ENCODE results near the gene ZNF485.
A peak's percentile ranks its signal among the peaks of the same experiment; 100 is the strongest.
"Not testable (repeated sequence)": the region's sequence is repeated elsewhere in the genome, so short reads cannot be mapped to it uniquely, and the experiment has no call there.

ZNF485 gene

DNA sequence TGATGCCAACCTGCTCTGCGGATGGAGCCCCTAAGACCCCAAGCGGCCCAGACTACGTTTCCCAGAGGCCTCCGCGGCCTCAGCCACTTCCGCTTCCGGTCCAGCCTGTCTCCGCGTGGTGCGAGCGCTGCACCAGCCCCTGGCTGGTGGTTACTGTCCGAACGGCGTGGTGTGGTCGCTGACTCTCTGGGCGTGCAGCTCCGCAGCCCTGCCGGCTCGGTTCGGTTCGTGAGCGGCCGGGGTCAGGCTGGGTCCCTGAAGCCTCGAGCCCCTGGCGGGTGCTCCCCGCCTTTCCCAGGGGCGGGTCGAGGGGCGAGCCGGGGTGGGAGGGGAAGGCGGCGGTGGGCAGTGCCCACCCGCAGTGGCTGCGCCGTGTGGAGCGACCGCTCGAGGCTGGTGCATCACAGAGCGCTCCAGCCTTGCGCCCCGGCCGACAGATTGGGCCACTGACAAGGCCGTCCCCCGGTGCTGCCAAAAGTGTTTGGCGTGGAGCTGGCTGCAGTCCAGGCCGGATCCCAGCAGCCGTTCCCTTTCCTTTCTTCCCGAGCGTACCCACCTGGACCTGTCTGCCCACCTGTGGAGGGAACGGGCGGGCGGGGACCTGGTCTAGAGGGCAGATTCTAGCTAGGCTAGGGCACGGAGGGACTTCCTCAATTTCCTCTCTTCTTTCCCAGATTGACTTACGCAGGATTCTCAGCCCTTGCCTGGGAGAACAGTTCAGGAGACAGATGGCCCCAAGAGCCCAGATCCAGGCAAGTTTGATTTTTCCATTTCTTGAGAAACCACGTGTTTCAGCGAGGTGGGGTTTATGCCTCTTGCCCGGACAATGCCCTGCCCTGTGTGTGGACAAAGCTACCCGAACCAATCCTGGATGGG, at the start of gene ZNF485:
TSS of gene ZNF485 (plus strand) at position 116 of the 876 bp plus-strand sequence. CDS start at position 729, 613 bp downstream.
- peak; percentile 74 for DNase-seq

DNA sequence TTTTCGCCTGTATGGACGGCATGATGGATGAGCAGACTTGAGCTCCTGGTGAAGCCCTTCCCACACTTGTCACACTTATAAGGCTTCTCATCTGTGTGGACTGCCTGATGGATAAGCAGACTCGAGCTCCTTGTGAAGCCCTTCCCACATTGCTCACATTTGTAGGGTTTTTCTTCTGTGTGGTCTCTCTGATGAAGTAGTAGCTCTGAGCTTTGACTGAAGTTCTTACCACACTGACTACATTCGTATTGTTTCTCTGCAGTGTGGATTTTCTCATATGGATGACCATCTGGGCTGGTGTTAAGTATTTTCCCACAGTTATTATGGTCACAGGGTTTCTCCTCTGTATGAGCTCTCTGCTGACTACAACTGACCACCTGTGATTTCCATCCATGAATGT, 49.0 kb upstream of the ZNF485 start:
- no peak for DNase-seq

- DNase-seq: no peak
Measured at GRCh38 chr10:43569681-43570080, 36.6 kb upstream of the ZNF485 start.

GRCh38 chr10:43570971-43571370, 35.3 kb upstream of the ZNF485 start:
- DNase-seq: no peak

- no peak for DNase-seq
Measured at GRCh38 chr10:43573250-43574000, 32.8 kb upstream of the ZNF485 start.

DNA sequence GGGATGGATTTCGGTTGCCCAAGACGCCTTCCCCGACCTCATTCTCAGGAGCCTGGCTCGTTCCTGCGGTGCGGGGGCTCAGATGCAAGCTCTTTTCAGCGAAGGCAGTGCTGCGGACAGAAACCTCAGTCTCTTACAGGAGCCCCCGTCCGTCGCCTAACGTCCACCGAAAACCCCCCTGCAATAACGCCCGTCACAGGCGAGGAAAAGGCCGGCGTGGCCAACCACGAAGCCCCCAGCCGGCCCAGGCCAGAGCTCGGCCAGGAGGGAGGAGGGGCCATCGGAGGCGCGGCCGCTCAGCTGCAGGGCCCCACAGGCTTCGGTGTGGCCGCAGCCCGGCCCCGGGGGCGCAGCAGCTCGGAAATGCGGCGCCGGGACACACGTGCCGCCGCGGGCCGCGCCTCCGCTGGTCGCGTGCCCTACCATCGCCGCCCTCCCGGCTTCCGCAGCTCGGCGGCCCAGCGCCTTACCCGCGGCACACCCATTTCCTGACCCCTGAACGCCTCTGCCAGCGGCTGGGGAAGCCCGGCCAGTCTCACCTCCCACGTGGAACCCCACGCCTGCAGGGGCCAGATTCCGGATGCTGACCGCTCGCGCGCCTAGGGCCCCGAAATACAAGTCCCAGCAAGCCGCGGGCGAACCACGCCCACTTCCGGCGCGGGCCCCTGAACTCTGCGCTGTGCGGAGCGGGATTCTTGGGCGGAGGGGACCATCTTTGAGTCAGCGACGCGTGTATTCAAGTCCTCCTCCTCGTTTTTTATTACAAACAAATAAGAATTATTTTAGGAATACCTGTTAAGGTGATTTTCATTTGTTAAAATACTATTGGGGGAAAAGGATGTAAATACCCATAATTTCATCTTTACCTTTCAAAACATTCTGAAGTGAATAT, 32.0 kb upstream of the ZNF485 start, which contains the start of gene ZNF239:
TSS of gene ZNF239 (minus strand) at position 616 of the 892 bp plus-strand sequence. CDS start 16,537 bp downstream, outside the sequence.
- DNase-seq: peak; percentile 85

DNA sequence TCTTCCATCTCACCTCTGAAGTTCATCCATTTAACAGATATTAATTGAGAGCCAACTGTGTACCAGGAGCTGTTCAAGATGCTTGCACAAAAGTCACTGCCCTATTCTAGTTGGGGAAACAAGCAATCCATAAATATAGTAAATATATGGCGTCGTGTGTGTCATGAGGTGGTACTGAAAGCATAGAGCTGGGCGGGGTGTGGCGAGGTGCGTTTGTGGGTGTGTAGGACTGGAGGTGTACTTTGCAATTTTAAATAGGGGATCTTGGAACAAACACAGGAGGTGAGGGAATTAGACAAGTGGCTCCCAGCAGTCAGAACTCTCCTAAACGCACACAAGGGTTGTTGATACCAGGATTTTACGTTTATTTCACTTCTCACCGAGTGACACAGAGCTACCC, 31.3 kb upstream of the ZNF485 start:
- DNase-seq: no peak

- no peak for DNase-seq
Measured at GRCh38 chr10:43576062-43576461, 30.2 kb upstream of the ZNF485 start.

DNA sequence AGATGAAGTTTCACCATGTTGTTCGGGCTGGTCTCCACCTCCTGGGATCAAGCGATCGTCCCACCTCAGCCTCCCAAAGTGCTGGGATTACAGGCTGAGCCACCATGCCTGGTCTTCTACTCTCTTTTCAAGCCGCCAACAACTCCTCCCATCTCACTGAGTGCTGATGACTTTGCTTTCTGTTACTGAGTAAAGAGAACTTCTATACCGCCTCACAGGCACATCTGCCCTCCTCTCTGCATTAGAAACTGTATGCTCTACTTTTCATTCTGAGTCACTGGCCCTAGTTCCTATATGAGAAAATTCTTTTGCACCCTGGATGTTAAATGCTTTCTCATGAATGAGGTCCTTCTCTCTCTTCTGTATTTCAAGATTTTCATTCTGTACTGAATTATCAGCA, 29.7 kb upstream of the ZNF485 start:
- DNase-seq: no peak

GRCh38 chr10:43584051-43584450, 22.2 kb upstream of the ZNF485 start:
- DNase-seq: no peak

DNA sequence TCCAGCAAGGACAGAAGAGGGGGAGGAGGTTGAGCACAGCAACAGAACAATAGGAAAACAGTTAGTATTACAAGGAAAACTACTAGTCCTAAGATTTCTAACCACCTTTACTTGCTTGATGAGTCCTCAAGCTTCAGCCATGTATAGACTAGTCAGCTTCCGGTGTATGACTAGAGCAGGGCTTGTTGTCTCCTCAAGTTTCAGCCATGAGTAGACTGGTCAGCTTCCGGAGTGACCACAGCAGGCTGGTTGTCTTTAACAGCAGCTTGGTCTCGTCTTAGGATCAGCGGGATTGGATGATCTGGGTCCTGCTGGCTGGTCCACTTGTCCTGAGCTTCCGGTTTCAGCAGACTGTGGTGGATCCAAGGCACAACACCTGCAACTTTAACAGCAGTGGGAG, 21.2 kb upstream of the ZNF485 start:
- DNase-seq: no peak

DNA sequence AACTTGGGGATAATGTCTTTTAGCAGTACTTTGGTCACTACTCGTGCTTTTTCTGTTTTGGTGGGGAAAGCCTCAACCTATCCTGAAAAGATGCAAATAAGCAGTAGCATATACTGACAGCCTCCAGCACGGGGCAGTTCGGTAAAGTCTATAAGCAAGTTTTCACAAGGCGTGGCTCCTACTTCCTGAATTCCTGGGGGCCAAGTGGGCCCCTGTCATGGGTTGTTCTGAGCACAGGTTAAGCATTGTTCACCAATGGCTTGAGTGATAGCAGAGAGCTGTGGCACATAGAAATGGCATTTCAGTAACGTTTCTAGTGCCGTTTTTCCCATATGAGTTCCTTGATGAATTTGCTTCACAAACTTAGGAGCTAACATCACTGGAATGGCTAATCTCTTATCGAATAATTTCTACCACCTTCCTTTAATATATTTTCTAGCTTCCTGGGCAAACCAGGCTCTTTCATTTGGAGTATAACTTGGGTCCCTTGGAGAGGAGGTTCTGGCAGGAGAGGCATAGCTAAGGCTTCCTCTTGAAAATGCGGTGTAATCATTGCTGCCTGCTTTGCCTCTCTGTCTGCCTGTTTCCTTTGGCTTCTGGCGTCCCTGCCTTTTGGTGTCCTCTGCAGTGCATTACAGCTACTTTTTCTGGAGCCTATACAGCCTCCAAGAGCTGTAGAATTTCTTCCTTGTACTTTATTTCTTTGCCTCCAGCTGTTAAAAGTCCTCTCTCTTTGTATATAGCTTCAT, 20.1 kb upstream of the ZNF485 start:
- no peak for DNase-seq

GRCh38 chr10:43586730-43587115, 19.5 kb upstream of the ZNF485 start:
- not testable (repeated sequence) for DNase-seq

GRCh38 chr10:43591303-43591904, 14.8 kb upstream of the ZNF485 start:
- no peak for DNase-seq

DNA sequence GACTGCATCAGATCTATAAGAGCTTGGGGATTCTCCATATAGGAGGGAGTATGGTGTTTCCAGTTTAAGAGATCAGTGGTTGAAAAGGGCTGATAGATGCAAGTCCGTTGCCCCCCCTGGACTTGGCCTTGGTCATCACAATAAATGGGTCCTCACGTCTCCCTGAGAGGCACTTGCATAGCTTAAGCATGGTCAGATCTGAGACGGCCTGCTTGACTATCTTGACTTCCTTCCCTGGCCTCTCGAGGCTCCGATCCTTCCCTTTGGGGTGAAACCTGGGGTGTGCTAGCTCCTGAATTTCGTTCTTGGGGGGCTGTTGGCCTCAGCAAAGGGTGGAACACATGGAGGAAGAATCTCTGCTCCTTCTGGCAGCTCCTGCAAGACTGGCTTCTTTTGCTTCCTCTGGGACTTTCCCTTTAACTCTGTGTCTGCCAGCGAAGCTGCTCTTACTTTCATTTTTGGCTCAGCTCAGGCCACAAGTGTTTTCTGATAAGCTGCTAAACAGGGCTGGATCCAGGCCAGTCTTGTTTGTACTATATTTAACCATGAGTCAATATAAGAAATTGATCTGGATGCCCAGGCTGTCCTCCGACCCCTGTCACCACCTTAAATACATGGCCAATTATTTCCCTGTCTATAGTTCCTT, 11.2 kb upstream of the ZNF485 start:
- peak; percentile 11 for DNase-seq

GRCh38 chr10:43595739-43596298, 10.4 kb upstream of the ZNF485 start:
- no peak for DNase-seq

- DNase-seq: no peak
Measured at GRCh38 chr10:43596546-43596945, 9.7 kb upstream of the ZNF485 start.

DNA sequence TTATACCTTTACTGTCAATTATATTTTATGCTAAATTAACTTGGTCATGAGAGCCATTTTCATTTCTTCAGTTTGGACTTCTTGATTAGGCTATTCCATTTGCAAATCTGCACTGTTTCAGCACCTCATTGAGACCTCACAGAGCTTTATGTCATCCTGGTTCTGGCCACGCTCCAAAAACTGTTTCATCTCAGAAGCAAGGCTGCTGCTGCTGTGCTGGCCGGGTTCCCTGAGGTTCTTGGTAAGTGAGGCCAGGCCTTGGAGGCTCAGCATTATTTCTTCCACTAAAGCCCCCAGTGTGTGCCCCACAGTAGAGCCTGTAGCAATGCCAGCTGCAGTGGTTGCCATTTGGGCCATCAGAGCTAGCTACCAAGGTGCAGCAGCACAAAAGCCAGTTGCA, 7.8 kb upstream of the ZNF485 start:
- no peak for DNase-seq

DNA sequence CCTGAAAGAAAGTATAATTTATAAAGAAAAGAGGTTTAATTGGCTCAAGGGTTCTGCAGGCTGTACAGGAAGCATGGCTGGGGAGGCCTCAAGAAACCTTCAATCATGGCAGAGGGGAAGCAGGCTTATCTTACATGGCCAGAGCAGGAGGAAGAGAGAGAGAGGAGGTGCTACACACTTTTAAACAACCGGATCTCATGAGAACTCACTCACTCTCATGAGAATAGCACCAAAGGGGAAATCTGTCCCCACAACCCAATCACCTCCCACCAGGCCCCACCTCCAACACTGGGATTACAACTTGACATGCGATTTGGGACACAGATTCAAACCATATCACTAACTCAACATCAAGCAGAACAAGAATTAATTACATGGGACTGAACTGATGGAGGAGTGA, 6.9 kb upstream of the ZNF485 start:
- no peak for DNase-seq

GRCh38 chr10:43601576-43601975, 4.7 kb upstream of the ZNF485 start:
- DNase-seq: not testable (repeated sequence)

DNA sequence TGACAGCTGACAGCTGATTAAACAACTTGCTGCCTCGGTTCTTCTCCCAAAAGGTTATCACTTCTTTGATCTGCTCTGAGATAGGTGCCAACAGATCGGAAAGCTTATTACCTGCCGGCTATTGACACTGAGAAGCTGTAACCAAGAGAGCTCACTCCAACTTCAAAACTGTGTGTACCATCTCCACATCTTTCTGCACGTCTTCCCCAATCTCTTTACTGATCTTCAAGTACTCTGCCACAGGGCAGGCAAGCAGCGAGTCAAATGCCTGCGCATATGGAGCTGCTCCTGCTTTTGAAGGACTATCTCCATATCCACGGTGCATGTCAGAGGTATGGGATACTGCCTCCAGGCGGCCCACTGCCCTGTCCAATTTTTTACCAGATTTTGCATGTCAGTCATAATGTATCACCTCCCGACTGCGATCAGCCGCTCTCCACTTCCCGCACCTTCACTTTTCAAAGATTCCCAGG, 352 bp upstream of the ZNF485 start:
- no peak for DNase-seq
